22Rv1 (cell line): ENCODE data around the gene STPG4.

Experiments
- ZFX ChIP-seq: fragments of 450-650 bp; IDR thresholded peaks from 2 replicates; pipeline ENCODE4 v1.6.1; 2017; ENCODE audit warnings: antibody characterized with exemption, borderline replicate concordance
- TF ChIP-seq, protein P1 (sequence below): fragments of 450-650 bp; IDR thresholded peaks from 2 replicates; pipeline ENCODE4 v1.5.1; 2017; ENCODE audit warnings: mild to moderate bottlenecking

DNA sequence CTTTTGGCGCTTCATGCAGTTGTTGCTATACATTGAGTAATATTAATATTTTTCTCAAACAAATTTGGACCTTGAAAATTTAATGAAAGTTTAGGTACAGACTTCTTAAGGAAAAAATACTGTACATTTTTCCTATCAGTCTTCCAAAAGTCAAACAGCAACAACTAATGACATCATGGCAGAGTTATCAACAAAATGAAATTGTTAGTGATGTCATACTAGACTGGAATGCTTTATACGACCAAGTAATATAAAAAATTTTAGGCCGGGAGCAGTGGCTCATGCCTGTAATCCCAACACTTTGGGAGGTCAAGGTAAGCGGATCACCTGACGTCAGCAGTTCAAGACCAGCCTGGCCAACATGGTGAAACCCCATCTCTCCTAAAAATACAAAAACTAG is 12.0 kb upstream of the STPG4 start:
- TF ChIP-seq, protein P1, sequence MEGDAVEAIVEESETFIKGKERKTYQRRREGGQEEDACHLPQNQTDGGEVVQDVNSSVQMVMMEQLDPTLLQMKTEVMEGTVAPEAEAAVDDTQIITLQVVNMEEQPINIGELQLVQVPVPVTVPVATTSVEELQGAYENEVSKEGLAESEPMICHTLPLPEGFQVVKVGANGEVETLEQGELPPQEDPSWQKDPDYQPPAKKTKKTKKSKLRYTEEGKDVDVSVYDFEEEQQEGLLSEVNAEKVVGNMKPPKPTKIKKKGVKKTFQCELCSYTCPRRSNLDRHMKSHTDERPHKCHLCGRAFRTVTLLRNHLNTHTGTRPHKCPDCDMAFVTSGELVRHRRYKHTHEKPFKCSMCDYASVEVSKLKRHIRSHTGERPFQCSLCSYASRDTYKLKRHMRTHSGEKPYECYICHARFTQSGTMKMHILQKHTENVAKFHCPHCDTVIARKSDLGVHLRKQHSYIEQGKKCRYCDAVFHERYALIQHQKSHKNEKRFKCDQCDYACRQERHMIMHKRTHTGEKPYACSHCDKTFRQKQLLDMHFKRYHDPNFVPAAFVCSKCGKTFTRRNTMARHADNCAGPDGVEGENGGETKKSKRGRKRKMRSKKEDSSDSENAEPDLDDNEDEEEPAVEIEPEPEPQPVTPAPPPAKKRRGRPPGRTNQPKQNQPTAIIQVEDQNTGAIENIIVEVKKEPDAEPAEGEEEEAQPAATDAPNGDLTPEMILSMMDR = no peak
- TF ChIP-seq ZFX = no peak
